Peyer's patch (tissue), 4 donors: ENCODE measurements around the gene ADAMTS10. TPM values are rescaled to one million over a fixed set of nuclear protein-coding genes. Genes with fewer than 3 reads are reported as not detected.
A peak's percentile ranks its signal among the peaks of the same experiment; 100 is the strongest.
"Not testable (repeated sequence)": the region's sequence is repeated elsewhere in the genome, so short reads cannot be mapped to it uniquely, and the experiment has no call there.

ENCODE experiments used
- DNase-seq, 3 donors: peaks; one replicate each; pipeline ENCODE4 v3.0.0-alpha.2; 2017 to 2019
- H3K27ac ChIP-seq, 4 donors: fragments of 200-600 bp; sonication (generic); one replicate each; pipeline ENCODE4 v1.5.1; 2016 to 2019
- H3K27me3 ChIP-seq, 2 donors: fragments of 200-600 bp; sonication (generic); one replicate each; pipeline ENCODE4 v1.5.1; 2019
- H3K36me3 ChIP-seq, 3 donors: fragments of 200-600 bp; sonication (generic); one replicate each; pipeline ENCODE4 v1.5.1; 2016 to 2019
- H3K4me1 ChIP-seq, 4 donors: fragments of 200-600 bp; sonication (generic); one replicate each; pipeline ENCODE4 v1.5.1; 2016 to 2019
- H3K4me3 ChIP-seq, 4 donors: fragments of 200-600 bp; sonication (generic); 1 replicate in 3 of 4; 2 replicates in 1 of 4; pipeline ENCODE4 v1.5.1; 2016 to 2019; ENCODE audit warnings: mild to moderate bottlenecking in 1 of 4
- H3K9me3 ChIP-seq, 4 donors: fragments of 200-600 bp; sonication (generic); one replicate each; pipeline ENCODE4 v1.5.1; 2016 to 2019; ENCODE audit warnings: mild to moderate bottlenecking in 1 of 4
- CTCF ChIP-seq, 6 experiments: fragments of 450-650 bp in 4 of 6; fragments of 200-600 bp in 2 of 6; sonication (generic) in 1 of 6; IDR thresholded peaks; one replicate each; pipeline ENCODE4 v1.5.1; 2017 to 2019; ENCODE audit warnings: antibody characterized with exemption in 6 of 6, mild to moderate bottlenecking in 3 of 6, moderate library complexity in 1 of 6
- POLR2A ChIP-seq, 2 donors: fragments of 450-650 bp; IDR thresholded peaks; one replicate each; pipeline ENCODE4 v1.5.1; 2017; ENCODE audit warnings: antibody characterized with exemption in 2 of 2, mild to moderate bottlenecking in 2 of 2, moderate library complexity in 2 of 2
- total RNA-seq, 4 donors: library from RNA; depleted of rRNA; stranded (reverse); fragments of >200 nt; gene quantifications; one replicate each; pipeline ENCODE4 v1.1.0, GENCODE V29; 2016

ADAMTS10 gene
- total RNA-seq, 4 donors from 2014 or later = 26.5 to 92.4 (median 37.2) TPM; not detected in 1

DNA sequence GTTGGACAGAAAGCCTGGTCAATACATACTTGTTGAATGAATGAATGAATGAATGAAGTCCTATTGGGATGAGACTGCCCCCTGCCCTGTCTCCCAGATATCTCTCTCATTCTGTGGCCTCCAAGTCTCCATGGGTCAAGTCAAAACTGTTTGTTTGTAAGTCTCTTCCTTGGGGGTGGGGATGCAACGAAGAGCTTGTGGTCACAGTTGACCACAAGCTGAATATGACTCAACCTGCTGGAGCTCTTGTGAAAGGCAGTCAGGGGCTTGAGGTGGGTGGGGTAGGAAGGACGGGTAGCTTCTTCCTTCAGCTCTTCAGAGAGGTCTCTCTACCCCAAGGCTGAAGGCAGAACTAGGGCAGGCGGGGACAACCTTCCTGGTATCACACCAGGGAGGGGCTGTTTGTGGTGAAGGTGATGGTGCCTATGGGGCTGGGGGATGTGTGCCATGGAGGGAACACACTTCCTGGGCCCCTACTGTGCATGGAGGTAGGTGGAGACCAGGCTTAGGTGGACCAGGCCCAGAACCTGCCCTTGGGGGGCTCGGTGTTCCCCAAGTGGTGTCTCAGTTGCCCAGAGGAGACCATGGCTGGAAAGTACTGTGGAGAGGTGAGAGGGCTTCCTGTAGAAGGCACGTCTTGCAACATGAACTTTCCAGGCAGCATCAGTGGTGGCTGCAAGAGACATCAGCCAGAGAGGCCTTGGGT is 41.3 kb downstream of the ADAMTS10 start:
- H3K4me1 ChIP-seq = peaks cover 0 to 25% (median 14%) of the 10 kb centered on the region in 4 donors

DNA sequence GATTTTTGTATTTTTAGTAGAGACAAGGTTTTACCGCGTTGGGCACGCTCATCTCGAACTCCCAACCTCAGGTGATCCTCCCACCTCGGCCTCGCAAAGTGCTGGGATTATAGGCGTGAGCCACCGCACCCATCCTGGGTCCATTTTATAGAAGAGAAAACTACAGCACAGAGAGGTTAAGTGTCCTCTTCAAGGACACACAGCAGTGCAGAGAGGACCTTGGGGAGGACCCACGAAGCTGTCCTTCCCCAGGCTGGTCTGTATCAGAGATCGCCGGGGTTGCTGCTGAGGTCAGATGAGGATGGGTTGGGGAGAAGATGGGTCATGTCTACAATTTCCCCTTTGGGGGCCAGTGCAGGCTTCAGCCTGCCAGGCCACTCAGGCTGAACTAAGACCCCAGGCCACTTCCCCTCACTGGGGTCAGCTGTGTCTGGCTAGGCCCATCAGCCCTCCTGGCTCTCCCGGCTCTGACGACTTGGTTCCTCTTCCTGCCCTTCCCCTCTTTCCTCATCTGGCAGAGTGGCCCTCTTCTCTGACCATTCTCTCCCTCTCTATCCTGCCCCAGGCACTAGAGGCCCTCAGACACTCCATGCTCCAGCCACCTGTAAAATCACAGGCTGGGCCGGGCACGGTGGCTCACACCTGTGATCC is 42.9 kb downstream of the ADAMTS10 start:
- no peak for DNase-seq

More for the DNA sequence above, 41.3 kb downstream of the ADAMTS10 start:
- H3K9me3 ChIP-seq = no peaks in the 10 kb centered on the region
- TF ChIP-seq POLR2A (IDR thresholded peaks at IDR 0.05) (peak in 1 of 2 donors; percentile 15), CTCF (IDR thresholded peaks at IDR 0.05) (no peak)
- peak overlapping the region in 1 of 4 donors; percentile 12 for H3K4me3 ChIP-seq
- H3K27ac ChIP-seq = peak overlapping the region; percentile 58 to 80 (median 66)
- H3K27me3 ChIP-seq = no peaks in the 10 kb centered on the region
- DNase-seq = peak in 2 of 3 donors; percentile 70 to 86
- no peaks in the 10 kb centered on the region for H3K36me3 ChIP-seq

DNA sequence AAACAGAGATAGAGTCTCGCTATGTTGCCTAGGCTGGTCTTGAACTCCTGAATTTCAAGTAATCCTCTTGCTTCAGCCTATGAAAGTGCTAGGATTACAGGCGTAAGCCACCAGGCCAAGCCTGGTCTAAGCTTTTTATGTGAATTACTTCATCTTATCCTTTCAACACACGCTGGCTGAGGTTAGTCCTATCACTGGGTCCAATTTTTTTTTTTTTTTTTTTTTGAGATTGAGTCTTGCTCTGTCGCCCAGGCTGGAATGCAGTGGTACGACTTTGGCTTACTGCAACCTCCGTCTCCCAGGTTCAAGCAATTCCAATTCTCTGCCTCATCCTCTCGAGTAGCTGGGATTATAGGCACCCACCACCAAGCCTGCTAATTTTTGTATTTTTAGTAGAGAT is 43.7 kb downstream of the ADAMTS10 start:
- Histone ChIP-seq H3K27me3 (no peaks in the 10 kb centered on the region), H3K27ac (peak overlapping the region in 1 of 4 donors; percentile 30), H3K9me3 (no peaks in the 10 kb centered on the region), H3K4me1 (peaks cover 0 to 25% (median 14%) of the 10 kb centered on the region in 4 donors), H3K36me3 (no peaks in the 10 kb centered on the region), H3K4me3 (no peak overlapping the region)
- DNase-seq = no peak
- TF ChIP-seq POLR2A (IDR thresholded peaks at IDR 0.05) (no peak), CTCF (IDR thresholded peaks at IDR 0.05) (no peak)

More for the DNA sequence above, 42.9 kb downstream of the ADAMTS10 start:
- H3K36me3 ChIP-seq = no peaks in the 10 kb centered on the region
- H3K27ac ChIP-seq = peak overlapping the region in 1 of 4 donors; percentile 30
- H3K4me3 ChIP-seq = no peak overlapping the region
- no peaks in the 10 kb centered on the region for H3K9me3 ChIP-seq
- TF ChIP-seq POLR2A (IDR thresholded peaks at IDR 0.05) (no peak), CTCF (IDR thresholded peaks at IDR 0.05) (no peak)
- H3K27me3 ChIP-seq = no peaks in the 10 kb centered on the region
- H3K4me1 ChIP-seq = peaks cover 0 to 25% (median 14%) of the 10 kb centered on the region in 4 donors

GRCh38 chr19:8564866-8565265 is 45.6 kb downstream of the ADAMTS10 start:
- H3K27me3 ChIP-seq, DNase-seq, H3K4me3 ChIP-seq, H3K36me3 ChIP-seq, H3K9me3 ChIP-seq: not testable (repeated sequence)
- peak overlapping the region in 1 of 4 donors; percentile 25 for H3K27ac ChIP-seq
- peaks cover 0 to 13% (median 11%) of the 10 kb centered on the region in 4 donors for H3K4me1 ChIP-seq

DNA sequence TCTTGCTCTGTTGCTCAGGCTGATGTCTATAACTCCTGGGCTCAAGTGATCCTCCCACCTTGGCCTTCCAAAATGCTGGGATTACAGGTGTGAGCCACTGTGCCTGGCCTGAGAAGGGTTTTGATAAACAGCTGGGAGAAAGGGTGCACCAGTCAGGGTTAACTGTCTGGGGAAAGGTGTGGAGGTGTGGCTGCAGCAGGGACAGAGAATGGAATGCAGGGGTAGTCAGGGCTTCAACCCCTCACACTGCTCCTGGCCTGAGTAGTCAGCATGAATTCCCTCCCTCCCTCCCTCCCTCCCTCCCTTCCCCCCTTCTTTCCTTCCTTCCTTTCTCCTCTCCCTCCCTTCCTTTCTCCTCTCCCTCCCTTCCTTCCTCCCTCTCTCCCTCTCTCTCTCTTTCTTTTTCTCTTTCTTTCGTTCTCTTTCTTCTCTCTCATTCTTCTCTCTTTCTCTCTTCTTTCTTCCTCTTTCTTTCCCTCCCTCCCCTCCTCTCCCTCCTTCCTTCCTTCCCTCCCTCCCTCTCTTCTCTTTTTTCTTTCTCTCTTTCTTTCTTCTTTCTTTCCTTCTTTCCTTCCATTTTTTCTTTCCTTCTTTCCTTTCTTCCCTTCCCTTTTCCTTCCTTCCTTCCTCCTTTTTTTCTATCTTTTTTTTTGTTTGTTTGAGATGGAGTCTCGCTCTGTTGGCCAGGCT is 49.3 kb downstream of the ADAMTS10 start:
- H3K4me3 ChIP-seq = no peak overlapping the region
- H3K4me1 ChIP-seq = no peaks in the 10 kb centered on the region
- no peaks in the 10 kb centered on the region for H3K36me3 ChIP-seq
- no peaks in the 10 kb centered on the region for H3K9me3 ChIP-seq
- DNase-seq = no peak
- TF ChIP-seq CTCF (IDR thresholded peaks at IDR 0.05) = no peak
- TF ChIP-seq POLR2A (IDR thresholded peaks at IDR 0.05) = no peak
- H3K27me3 ChIP-seq = no peaks in the 10 kb centered on the region
- H3K27ac ChIP-seq = no peak overlapping the region

- Histone ChIP-seq H3K27me3 (no peaks in the 10 kb centered on the region), H3K27ac (no peak overlapping the region), H3K9me3 (no peaks in the 10 kb centered on the region), H3K4me1 (no peaks in the 10 kb centered on the region), H3K36me3 (peaks cover 0 to 4% (median 0%) of the 10 kb centered on the region in 3 donors), H3K4me3 (no peak overlapping the region)
- TF ChIP-seq POLR2A (IDR thresholded peaks at IDR 0.05) = no peak
- DNase-seq = no peak
Observed at GRCh38 chr19:8558325-8558724, 52.2 kb downstream of the ADAMTS10 start.
